Nephron (organoid): ENCODE measurements around the gene STAG3.
"Not testable (repeated sequence)": the region's sequence is repeated elsewhere in the genome, so short reads cannot be mapped to it uniquely, and the experiment has no call there.

Source experiments
- H3K27ac Mint-ChIP-seq, 3 experiments: 2 replicates each; pipeline ENCODE4 v1.8.0; 2020; ENCODE audit warnings: mixed read lengths in 3 of 3, mild to moderate bottlenecking in 2 of 3, moderate library complexity in 1 of 3
- H3K27me3 Mint-ChIP-seq: 2 replicates; pipeline ENCODE4 v1.8.0; 2021; ENCODE audit warnings: low read depth, mild to moderate bottlenecking, moderate library complexity, mixed read lengths
- H3K36me3 Mint-ChIP-seq: 2 replicates; pipeline ENCODE4 v1.8.0; 2020; ENCODE audit warnings: low read depth, mixed read lengths
- H3K4me1 Mint-ChIP-seq: 2 replicates; pipeline ENCODE4 v1.8.0; 2020; ENCODE audit warnings: mixed read lengths
- H3K4me3 Mint-ChIP-seq, 3 experiments: 2 replicates each; pipeline ENCODE4 v1.8.0; 2020; ENCODE audit warnings: mild to moderate bottlenecking in 3 of 3, mixed read lengths in 3 of 3, moderate library complexity in 2 of 3
- H3K9me3 Mint-ChIP-seq: 2 replicates; pipeline ENCODE4 v1.8.0; 2020; ENCODE audit warnings: mixed read lengths
- TF ChIP-seq, protein P1 (sequence below), 3 experiments: fragments of 200-600 bp; sonication (generic); IDR thresholded peaks; one replicate each; pipeline ENCODE4 v1.5.0; 2021; ENCODE audit warnings: antibody characterized with exemption in 3 of 3; ENCODE audit not compliant: unreplicated experiment in 3 of 3

STAG3 gene

DNA sequence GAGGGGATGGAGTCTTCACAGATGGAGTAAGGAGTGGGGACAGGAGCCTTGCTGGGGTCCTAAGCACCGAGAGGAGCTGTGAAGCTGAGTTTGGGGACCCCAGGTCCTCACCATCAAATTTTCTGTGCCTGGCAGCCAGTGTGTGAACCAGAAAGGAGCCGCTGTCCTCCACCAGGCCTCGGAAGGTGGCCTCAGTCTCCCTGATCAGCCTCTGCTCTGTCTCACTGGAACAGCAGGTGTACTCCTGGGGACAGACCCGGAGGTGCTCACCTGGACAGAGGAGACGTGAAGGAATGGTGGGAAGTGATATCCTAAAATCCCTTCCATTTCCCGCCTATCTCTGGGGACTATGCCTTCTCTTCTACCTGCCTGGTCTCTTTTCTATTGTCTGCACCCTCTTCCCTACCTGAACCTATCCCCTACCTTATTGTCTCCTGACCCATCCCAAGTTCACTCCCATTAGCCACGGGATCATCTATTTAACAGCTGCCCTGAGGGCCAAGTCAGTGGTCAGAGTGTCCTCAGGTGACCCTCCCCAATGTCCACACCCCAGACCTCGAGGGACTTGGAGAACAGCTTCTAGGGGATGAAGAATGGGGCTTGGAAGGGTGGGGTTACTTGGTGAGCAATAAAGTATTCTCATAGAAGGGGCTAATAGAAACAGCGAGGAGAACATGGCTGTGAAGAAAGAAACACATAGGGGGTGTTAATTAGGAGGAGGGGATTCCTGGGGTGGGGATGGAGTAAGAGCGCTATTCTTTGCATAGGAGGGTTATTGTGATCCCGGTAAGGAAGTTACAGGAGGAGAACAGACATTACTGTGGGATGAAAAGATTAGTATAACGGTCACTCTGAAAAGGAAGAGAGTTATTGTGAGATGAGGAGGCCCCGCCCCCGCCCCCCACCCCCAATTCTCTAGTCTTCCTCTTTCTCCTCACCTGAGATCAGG lies 1.3 kb upstream of the STAG3 start:
- H3K4me3 Mint-ChIP-seq: peak overlapping the region; percentile 84 to 92 (median 89)

DNA sequence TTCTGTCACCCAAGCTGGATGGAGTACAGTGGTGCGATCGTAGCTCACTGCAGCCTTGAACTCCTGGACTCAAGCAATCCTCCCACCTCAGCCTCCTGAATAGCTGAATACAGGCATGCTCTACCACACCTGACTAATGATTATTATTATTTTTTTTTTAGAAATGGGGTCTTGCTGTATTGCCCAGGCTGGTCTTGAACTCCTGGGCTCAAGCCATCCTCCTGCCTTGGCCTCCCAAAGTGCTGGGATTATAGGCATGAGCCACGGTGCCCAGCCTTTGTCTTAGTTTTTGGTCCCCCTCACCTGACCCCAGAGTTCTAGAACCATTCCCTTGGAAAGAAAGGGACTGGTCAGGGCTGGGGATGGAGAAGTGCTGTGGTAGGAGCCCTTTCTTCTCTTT lies 2.4 kb downstream of the STAG3 start:
- H3K27me3 Mint-ChIP-seq: peaks cover 20% of the 10 kb centered on the region
- not testable (repeated sequence) for H3K27ac Mint-ChIP-seq, H3K4me1 Mint-ChIP-seq, H3K36me3 Mint-ChIP-seq, H3K4me3 Mint-ChIP-seq, H3K9me3 Mint-ChIP-seq

More for the DNA sequence above, 1.3 kb upstream of the STAG3 start:
- peaks cover 21% of the 10 kb centered on the region for H3K27me3 Mint-ChIP-seq
- H3K36me3 Mint-ChIP-seq: peaks cover 13% of the 10 kb centered on the region
- TF ChIP-seq, protein P1, sequence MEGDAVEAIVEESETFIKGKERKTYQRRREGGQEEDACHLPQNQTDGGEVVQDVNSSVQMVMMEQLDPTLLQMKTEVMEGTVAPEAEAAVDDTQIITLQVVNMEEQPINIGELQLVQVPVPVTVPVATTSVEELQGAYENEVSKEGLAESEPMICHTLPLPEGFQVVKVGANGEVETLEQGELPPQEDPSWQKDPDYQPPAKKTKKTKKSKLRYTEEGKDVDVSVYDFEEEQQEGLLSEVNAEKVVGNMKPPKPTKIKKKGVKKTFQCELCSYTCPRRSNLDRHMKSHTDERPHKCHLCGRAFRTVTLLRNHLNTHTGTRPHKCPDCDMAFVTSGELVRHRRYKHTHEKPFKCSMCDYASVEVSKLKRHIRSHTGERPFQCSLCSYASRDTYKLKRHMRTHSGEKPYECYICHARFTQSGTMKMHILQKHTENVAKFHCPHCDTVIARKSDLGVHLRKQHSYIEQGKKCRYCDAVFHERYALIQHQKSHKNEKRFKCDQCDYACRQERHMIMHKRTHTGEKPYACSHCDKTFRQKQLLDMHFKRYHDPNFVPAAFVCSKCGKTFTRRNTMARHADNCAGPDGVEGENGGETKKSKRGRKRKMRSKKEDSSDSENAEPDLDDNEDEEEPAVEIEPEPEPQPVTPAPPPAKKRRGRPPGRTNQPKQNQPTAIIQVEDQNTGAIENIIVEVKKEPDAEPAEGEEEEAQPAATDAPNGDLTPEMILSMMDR (IDR thresholded peaks at IDR 0.05; ENCODE audit: unreplicated experiment in 3 of 3): no peak
- H3K27ac Mint-ChIP-seq: peak overlapping the region in 1 of 3 experiments; percentile 29
- peaks cover 5% of the 10 kb centered on the region for H3K4me1 Mint-ChIP-seq
- H3K9me3 Mint-ChIP-seq: no peaks in the 10 kb centered on the region

DNA sequence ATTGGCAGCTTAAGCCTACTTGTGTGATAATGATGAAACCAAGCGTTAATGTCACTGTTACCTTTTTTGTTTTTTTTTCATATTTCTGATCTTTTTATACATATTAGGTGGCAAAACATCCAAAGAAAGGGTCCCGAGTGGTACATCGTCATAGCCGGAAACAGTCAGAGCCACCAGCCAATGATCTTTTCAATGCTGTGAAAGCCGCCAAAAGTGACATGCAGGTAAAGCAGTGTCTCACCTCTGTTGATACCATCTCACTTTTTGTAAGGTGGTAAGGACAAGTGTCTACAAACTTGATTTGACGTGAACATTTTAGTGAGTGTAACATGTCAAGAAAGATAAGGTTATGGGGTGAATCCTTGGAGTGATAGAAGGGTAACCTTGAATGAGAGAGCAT lies 4.9 kb downstream of the STAG3 start:
- not testable (repeated sequence) for H3K36me3 Mint-ChIP-seq, H3K4me3 Mint-ChIP-seq, H3K9me3 Mint-ChIP-seq, H3K27ac Mint-ChIP-seq, H3K4me1 Mint-ChIP-seq
- peaks cover 16% of the 10 kb centered on the region for H3K27me3 Mint-ChIP-seq

DNA sequence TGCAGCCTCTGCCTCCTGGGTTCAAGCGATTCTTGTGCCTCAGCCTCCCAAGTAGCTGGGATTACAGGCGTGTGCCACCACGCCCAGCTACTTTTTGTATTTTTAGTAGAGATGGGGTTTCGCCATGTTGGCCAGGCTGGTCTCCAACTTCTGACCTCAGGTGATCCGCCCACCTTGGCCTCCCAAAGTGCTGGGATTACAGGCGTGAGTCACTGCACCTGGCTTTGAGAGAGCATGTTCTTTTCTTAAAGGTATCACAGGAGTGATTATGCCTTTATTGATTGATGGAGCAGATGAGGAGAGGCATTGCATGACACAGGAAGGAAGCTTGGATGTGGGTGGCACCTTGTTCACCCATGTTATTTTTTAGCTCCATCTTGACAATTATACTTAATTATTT lies 5.4 kb downstream of the STAG3 start:
- peaks cover 16% of the 10 kb centered on the region for H3K27me3 Mint-ChIP-seq
- not testable (repeated sequence) for H3K4me1 Mint-ChIP-seq, H3K4me3 Mint-ChIP-seq, H3K27ac Mint-ChIP-seq, H3K36me3 Mint-ChIP-seq, H3K9me3 Mint-ChIP-seq

DNA sequence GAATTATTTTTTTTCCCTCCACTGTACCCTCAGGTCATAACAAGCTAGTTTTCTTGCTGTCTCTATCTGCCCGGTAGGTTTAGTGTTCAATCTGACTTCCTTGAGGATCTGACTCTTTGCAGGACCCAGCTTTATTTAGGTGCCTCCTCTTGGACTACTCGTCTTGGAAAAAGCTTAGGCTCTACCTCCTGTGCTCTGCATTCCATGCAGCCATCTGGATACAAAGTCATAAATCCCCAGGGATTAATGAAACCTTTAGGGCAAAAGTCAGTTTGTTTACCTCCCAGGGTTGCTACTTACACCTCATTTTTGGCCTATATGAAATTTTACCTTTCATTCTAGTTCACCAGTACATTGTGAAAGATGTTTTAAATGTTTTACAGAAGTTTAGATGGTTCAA lies 8.0 kb downstream of the STAG3 start:
- Mint-ChIP-seq H3K4me3 (no peak overlapping the region), H3K27me3 (peaks cover 12% of the 10 kb centered on the region), H3K4me1 (no peaks in the 10 kb centered on the region), H3K27ac (no peak overlapping the region), H3K9me3 (no peaks in the 10 kb centered on the region), H3K36me3 (no peaks in the 10 kb centered on the region)
- TF ChIP-seq, protein P1 (IDR thresholded peaks at IDR 0.05; ENCODE audit: unreplicated experiment in 3 of 3): no peak

DNA sequence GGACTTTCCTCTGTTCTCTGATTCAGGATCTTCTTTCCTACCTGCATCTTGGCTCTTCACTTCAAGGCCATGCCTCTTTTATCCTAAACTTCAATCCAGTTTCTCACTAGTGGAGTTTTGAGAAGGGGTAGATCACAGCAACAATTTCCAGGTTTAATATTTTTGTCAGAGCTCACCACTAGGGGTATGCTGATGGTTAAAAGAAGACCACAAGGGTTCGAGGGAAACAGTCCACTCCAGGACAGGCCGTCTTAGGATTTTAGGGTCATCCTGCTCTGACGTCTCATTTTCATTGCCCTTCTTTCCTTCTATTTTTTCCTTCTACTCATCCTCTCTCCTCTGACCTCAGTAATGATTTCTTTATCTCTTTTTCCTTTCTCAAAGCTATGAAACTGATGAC lies 11.3 kb downstream of the STAG3 start:
- Mint-ChIP-seq H3K27ac (no peak overlapping the region), H3K4me3 (no peak overlapping the region), H3K36me3 (no peaks in the 10 kb centered on the region), H3K27me3 (no peaks in the 10 kb centered on the region), H3K4me1 (no peaks in the 10 kb centered on the region), H3K9me3 (no peaks in the 10 kb centered on the region)
- TF ChIP-seq, protein P1 (IDR thresholded peaks at IDR 0.05; ENCODE audit: unreplicated experiment in 3 of 3): no peak

DNA sequence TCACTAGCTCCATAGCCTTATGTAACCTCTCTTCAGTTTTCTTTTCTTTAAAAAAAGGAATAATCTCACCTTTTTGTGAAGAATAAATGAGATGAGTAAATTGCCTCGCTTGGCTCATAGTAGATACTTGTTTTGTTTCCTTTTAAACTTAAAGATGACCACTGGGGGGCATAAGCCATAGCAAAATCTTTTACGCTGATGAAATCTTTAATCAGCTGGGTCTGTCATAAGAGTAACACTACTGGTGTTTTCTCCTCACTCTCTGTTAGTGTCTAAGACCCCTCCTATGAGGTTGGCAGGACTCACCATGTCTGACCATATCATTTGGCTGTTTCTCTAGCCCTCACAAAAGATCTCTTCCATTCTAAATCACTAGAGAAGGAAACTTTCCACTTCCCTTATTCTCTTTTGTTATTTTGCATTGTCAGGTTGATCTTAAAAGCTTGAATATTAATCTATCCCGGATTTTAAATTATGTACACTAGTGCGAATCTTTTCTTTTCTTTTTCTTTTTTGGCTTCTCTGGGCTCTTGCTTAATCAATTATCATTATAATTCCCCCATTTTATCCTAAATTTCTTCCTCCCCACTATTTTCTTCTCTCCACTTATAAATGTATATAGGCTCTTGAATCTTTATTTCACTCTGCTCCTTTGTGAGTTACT lies 12.5 kb downstream of the STAG3 start:
- H3K4me1 Mint-ChIP-seq: no peaks in the 10 kb centered on the region
- H3K27ac Mint-ChIP-seq: no peak overlapping the region
- TF ChIP-seq, protein P1 (IDR thresholded peaks at IDR 0.05; ENCODE audit: unreplicated experiment in 3 of 3): peak; percentile 29 to 41 (median 40)
- H3K27me3 Mint-ChIP-seq: no peaks in the 10 kb centered on the region
- H3K4me3 Mint-ChIP-seq: no peak overlapping the region
- H3K36me3 Mint-ChIP-seq: no peaks in the 10 kb centered on the region
- no peaks in the 10 kb centered on the region for H3K9me3 Mint-ChIP-seq
